Vagina (tissue), 2 donors: ENCODE measurements around the gene DOCK1.

ENCODE experiments used
- CTCF ChIP-seq, 3 experiments: fragments of 450-650 bp in 2 of 3; fragments of 200-600 bp in 1 of 3; sonication (generic) in 1 of 3; IDR thresholded peaks; one replicate each; pipeline ENCODE4 v1.5.1; 2017 to 2019; ENCODE audit warnings: antibody characterized with exemption in 3 of 3, mild to moderate bottlenecking in 2 of 3, moderate library complexity in 2 of 3
- POLR2A ChIP-seq, 2 donors: fragments of 450-650 bp; IDR thresholded peaks; one replicate each; pipeline ENCODE4 v1.6.1; 2017; ENCODE audit warnings: antibody characterized with exemption in 2 of 2, mild to moderate bottlenecking in 2 of 2, moderate library complexity in 2 of 2
- POLR2AphosphoS5 ChIP-seq, 2 donors: sonication (generic); formaldehyde crosslinking; IDR thresholded peaks; one replicate each; pipeline ENCODE4 v1.9.0; 2017; ENCODE audit warnings: antibody characterized with exemption in 2 of 2, mild to moderate bottlenecking in 2 of 2, low read depth in 1 of 2; ENCODE audit not compliant: insufficient read depth in 1 of 2

GRCh38 chr10:126956712-126957108 lies 51.5 kb downstream of the DOCK1 start:
- TF ChIP-seq CTCF (IDR thresholded peaks at IDR 0.05) (no peak), POLR2AphosphoS5 (IDR thresholded peaks at IDR 0.05; ENCODE audit: insufficient read depth in 1 of 2, low read depth in 1 of 2) (no peak), POLR2A (IDR thresholded peaks at IDR 0.05) (no peak)
